HEK293T (cell line): ENCODE measurements around the gene CKMT2.

Source experiments
- CTCF ChIA-PET: fragments of 350-600 bp; formaldehyde crosslinking; extraction: SDS; loops from one replicate; lab custom pipeline; 2021; ENCODE audit warnings: antibody characterized with exemption, inconsistent platforms; lab: Yijun Ruan, JAX
- POLR2A ChIA-PET: fragments of 350-600 bp; formaldehyde crosslinking; extraction: SDS; loops from one replicate; lab custom pipeline; 2020; ENCODE audit warnings: antibody characterized with exemption, inconsistent platforms; lab: Yijun Ruan, JAX
- DNase-seq: peaks from one replicate; pipeline ENCODE4 v3.0.0; 2012; ENCODE audit warnings: mixed read lengths; ENCODE audit errors: extremely low spot score
- ARNT ChIP-seq: fragments of 450-650 bp; IDR thresholded peaks from 2 replicates; pipeline ENCODE4 v1.6.1; 2017; ENCODE audit warnings: mild to moderate bottlenecking
- BHLHE40 ChIP-seq: fragments of 450-650 bp; IDR thresholded peaks from 2 replicates; pipeline ENCODE4 v1.6.1; 2016; ENCODE audit warnings: mild to moderate bottlenecking, moderate library complexity, borderline replicate concordance
- CTBP1 ChIP-seq: fragments of 450-650 bp; IDR thresholded peaks from 2 replicates; pipeline ENCODE4 v1.6.1; 2016; ENCODE audit warnings: borderline replicate concordance
- ELF4 ChIP-seq: fragments of 450-650 bp; IDR thresholded peaks from 2 replicates; pipeline ENCODE4 v1.6.1; 2017; ENCODE audit warnings: antibody characterized with exemption
- FOXA1 ChIP-seq: fragments of 450-650 bp; IDR thresholded peaks from 2 replicates; pipeline ENCODE4 v1.6.1; 2016; ENCODE audit warnings: mild to moderate bottlenecking
- FOXK2 ChIP-seq: fragments of 450-650 bp; IDR thresholded peaks from 2 replicates; pipeline ENCODE4 v1.6.1; 2016; ENCODE audit warnings: mild to moderate bottlenecking
- FOXM1 ChIP-seq: fragments of 450-650 bp; IDR thresholded peaks from 2 replicates; pipeline ENCODE4 v1.6.1; 2017; ENCODE audit warnings: mild to moderate bottlenecking, borderline replicate concordance
- HDGF ChIP-seq: fragments of 450-650 bp; IDR thresholded peaks from 2 replicates; pipeline ENCODE4 v1.6.1; 2017; ENCODE audit warnings: antibody characterized with exemption, borderline replicate concordance
- L3MBTL2 ChIP-seq: fragments of 450-650 bp; conservative IDR thresholded peaks from 2 replicates; pipeline ENCODE4 v1.6.1; 2016; ENCODE audit warnings: mild to moderate bottlenecking
- LEF1 ChIP-seq: fragments of 450-650 bp; IDR thresholded peaks from 2 replicates; pipeline ENCODE4 v1.6.1; 2017; ENCODE audit warnings: mild to moderate bottlenecking, borderline replicate concordance
- NFRKB ChIP-seq: fragments of 450-650 bp; IDR thresholded peaks from 2 replicates; pipeline ENCODE4 v1.6.1; 2016; ENCODE audit warnings: mild to moderate bottlenecking, moderate library complexity
- PKNOX1 ChIP-seq: fragments of 450-650 bp; IDR thresholded peaks from 2 replicates; pipeline ENCODE4 v1.6.1; 2016
- SP1 ChIP-seq: fragments of 450-650 bp; IDR thresholded peaks from 2 replicates; pipeline ENCODE4 v1.6.1; 2017
- SUZ12 ChIP-seq: fragments of 450-650 bp; IDR thresholded peaks from 2 replicates; pipeline ENCODE4 v1.6.1; 2016; ENCODE audit warnings: mild to moderate bottlenecking
- TARDBP ChIP-seq: fragments of 450-650 bp; IDR thresholded peaks from 2 replicates; pipeline ENCODE4 v1.6.1; 2016
- ZNF384 ChIP-seq: fragments of 450-650 bp; IDR thresholded peaks from 2 replicates; pipeline ENCODE4 v1.6.1; 2016

Gene CKMT2

DNA sequence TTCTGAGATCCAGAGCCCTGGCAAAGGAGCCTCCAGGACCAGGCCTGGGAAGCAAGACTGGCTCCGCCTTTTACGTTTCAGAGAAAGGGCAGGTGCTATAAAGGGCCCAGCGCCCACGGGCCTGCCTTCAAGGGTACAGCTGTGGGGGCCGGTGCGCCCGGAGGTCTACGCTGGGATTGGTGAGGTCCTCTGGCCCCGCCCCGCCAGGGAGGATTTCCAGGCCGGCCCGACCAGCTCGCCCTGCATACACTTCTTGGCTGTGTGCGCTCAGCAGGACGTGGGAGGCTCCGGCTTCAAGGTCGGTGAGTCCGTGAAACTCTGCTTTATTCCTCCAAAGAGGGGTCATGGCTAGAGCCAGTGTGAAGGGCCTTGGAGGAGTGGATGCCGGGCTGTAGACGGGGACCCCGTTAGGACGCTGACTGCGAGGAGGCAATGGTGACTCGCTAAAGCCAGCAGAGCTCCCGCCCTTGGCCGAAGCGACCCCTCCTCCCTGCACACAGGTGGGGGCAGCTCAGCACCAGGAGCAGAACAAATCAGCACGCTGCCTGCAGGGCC, at the start of gene CKMT2:
CKMT2 (plus strand) TSS at position 243 of the 555 bp plus-strand sequence. CDS start 17,811 bp downstream, outside the sequence.
- no peak for TF ChIP-seq FOXK2
- TF ChIP-seq FOXM1 = no peak
- TF ChIP-seq BHLHE40 = no peak
- TF ChIP-seq ELF4 = no peak
- TF ChIP-seq PKNOX1 = no peak
- no peak for TF ChIP-seq FOXA1
- no peak for TF ChIP-seq LEF1
- TF ChIP-seq SP1 = no peak
- TF ChIP-seq NFRKB = no peak
- TF ChIP-seq L3MBTL2 = no peak
- no peak for TF ChIP-seq TARDBP
- TF ChIP-seq HDGF = no peak
- TF ChIP-seq ZNF384 = no peak
- TF ChIP-seq ARNT = no peak
- no peak for TF ChIP-seq SUZ12
- ChIA-PET POLR2A (no interaction called here), CTCF (interaction anchor here (0.6 kb wide), 1 partner anchor 80 kb away, joined by 8 read pairs; no protein-coding TSS in a partner anchor)
- DNase-seq = no peak

DNA sequence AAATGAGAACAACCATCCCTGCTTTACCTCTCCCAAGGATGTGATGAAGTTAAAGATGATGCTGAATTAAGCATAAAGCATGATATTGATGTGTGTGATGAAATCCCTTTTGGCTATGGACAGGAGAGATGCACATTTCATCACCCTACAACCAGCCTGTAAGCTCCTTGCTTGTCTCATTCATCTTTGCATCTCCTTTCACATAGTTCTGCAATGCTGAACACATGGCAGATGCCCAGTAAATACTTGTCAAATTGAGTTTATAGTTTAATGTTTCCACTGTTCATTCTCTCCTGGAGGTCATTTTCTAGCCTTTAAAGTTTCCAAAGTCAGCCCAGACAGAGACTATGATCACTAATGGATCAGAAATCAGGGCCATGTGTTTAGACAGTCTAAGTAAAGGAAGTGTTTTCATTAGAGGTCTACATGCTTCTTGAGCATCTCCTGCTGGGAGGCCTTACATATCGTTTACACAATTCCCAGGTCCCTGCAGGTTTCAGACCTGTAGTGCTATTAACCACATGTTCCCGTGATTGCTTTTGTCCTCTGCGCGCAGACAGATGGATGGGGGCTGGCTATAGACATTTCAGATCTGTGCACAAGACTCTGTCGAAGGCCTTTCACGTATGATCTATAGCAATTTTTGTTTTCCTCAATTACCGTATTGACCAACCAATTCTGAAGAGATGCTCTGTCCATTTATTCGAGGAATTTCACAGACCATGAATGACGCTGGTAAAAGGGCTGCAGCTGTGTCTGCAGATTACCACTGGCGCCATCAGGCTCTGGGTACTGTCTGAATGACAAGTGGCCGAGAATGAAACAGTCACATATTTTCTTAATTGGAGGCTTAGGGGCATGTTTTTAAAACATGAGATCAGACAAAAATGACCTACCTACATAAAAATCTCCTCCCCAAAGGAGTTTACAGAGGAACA, 49.0 kb upstream of the CKMT2 start:
- TF ChIP-seq PKNOX1 (peak; percentile 51; the same call in 1 of the 2 replicates), ZNF384 (no peak)
- ChIA-PET POLR2A (no interaction called here), CTCF (interaction anchor here (0.6 to 0.7 kb wide), 2 partner anchors 461 to 877 kb away, joined by 3 read pairs; no protein-coding TSS in a partner anchor)
- peak; percentile 28 for DNase-seq

GRCh38 chr5:81184749-81185110, 48.4 kb upstream of the CKMT2 start:
- no peak for TF ChIP-seq LEF1
- TF ChIP-seq CTBP1 = no peak
- no peak for TF ChIP-seq TARDBP
- TF ChIP-seq FOXA1 = no peak
- no peak for TF ChIP-seq HDGF
- no peak for TF ChIP-seq ELF4
- TF ChIP-seq ZNF384 = no peak
- no peak for TF ChIP-seq FOXM1
- no peak for TF ChIP-seq ARNT
- no peak for TF ChIP-seq SUZ12
- TF ChIP-seq FOXK2 = no peak
- no peak for TF ChIP-seq SP1
- TF ChIP-seq PKNOX1 = no peak
- TF ChIP-seq NFRKB = no peak
- TF ChIP-seq BHLHE40 = no peak
- no peak for TF ChIP-seq L3MBTL2
- CTCF ChIA-PET = interaction anchor here (0.5 kb wide), 1 partner anchor 15 kb away, joined by 3 read pairs; no protein-coding TSS in a partner anchor
- DNase-seq = no peak
- POLR2A ChIA-PET = no interaction called here

DNA sequence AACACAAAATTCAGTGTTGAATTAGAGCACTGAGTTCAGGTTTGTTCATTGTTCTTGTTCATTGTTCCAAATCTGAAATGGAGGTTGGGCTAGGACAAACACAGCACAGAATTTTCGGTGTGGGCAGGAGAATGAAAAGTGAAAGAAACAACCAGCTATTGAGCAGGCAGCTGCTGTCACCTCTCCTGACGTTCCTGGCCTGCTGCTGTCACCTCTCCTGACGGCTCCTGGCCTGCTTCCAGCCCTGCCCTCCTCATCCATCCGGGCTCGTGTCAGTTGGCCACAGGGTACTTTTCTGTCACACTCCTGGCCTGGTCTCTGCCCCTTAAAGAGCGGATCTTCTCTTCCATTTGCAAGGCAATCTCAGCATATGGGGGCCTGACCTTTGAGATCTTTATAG, 45.2 kb upstream of the CKMT2 start:
- ChIA-PET POLR2A (no interaction called here), CTCF (no interaction called here)
- no peak for TF ChIP-seq PKNOX1
- no peak for TF ChIP-seq BHLHE40
- no peak for TF ChIP-seq FOXK2
- TF ChIP-seq ZNF384 = no peak
- TF ChIP-seq FOXA1 = no peak
- TF ChIP-seq FOXM1 = no peak
- no peak for TF ChIP-seq CTBP1
- TF ChIP-seq L3MBTL2 = no peak
- no peak for TF ChIP-seq SUZ12
- no peak for TF ChIP-seq HDGF
- no peak for TF ChIP-seq NFRKB
- no peak for TF ChIP-seq LEF1
- TF ChIP-seq ELF4 = no peak
- no peak for TF ChIP-seq SP1
- TF ChIP-seq ARNT = no peak
- no peak for TF ChIP-seq TARDBP
- DNase-seq = no peak

DNA sequence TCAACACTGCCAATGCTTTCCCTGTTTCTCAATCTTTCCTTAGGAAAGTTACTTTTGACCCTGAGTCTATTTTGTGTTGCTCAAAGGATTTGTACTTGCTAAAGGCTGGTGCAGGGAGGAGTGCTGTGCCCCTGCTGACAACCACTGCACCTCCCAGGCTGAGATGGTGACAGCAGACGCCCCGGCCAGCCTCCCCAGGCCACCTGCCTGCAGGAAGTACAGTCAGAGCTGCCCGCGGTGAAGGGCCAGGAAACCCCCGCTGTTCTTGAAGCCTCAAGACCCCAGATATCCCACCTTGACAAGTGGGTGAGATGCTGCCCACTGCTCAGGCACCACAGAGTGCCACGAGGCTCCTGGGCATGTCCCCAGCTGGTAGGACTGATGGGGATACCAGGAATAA, 44.2 kb upstream of the CKMT2 start:
- DNase-seq = no peak
- TF ChIP-seq FOXK2 (no peak), ARNT (no peak), BHLHE40 (no peak), FOXA1 (no peak), ZNF384 (no peak), SUZ12 (no peak), SP1 (no peak), PKNOX1 (no peak), NFRKB (no peak), L3MBTL2 (no peak), LEF1 (no peak), HDGF (no peak), ELF4 (no peak), TARDBP (no peak), FOXM1 (no peak), CTBP1 (no peak)
- ChIA-PET POLR2A (no interaction called here), CTCF (no interaction called here)
